ENCODE results near the gene PTPRN2. TPM values are rescaled to one million over a fixed set of nuclear protein-coding genes. Genes with fewer than 3 reads are reported as not detected.

PTPRN2 gene
- polyA plus RNA-seq, 3 donors from 2014 or later = 1.9 to 3.7 (median 2.2) TPM

GRCh38 chr7:157826566-157826965, 761.1 kb downstream of the PTPRN2 start:
- Mint-ChIP-seq H3K36me3 (no peaks in the 10 kb centered on the region), H3K4me1 (no peaks in the 10 kb centered on the region), H3K4me3 (no peak overlapping the region), H3K9me3 (no peaks in the 10 kb centered on the region), H3K27me3 (ENCODE audit: low read depth in 3 of 3) (no peaks in the 10 kb centered on the region), H3K27ac (no peak overlapping the region)
- no peak for DNase-seq

- Mint-ChIP-seq H3K4me1 (no peaks in the 10 kb centered on the region), H3K27me3 (ENCODE audit: low read depth in 3 of 3) (no peaks in the 10 kb centered on the region), H3K9me3 (no peaks in the 10 kb centered on the region), H3K36me3 (no peaks in the 10 kb centered on the region), H3K4me3 (no peak overlapping the region), H3K27ac (no peak overlapping the region)
- DNase-seq = no peak
Observed at GRCh38 chr7:157825325-157825724, 762.3 kb downstream of the PTPRN2 start.

GRCh38 chr7:157824819-157825121, 762.9 kb downstream of the PTPRN2 start:
- Mint-ChIP-seq H3K27ac (no peak overlapping the region), H3K9me3 (no peaks in the 10 kb centered on the region)

GRCh38 chr7:157824011-157824818, 763.4 kb downstream of the PTPRN2 start:
- DNase-seq = no peak

More at GRCh38 chr7:157824819-157825121, 762.9 kb downstream of the PTPRN2 start:
- Mint-ChIP-seq H3K4me1 (no peaks in the 10 kb centered on the region), H3K27me3 (ENCODE audit: low read depth in 3 of 3) (peaks cover 0 to 2% (median 0%) of the 10 kb centered on the region in 3 donors), H3K36me3 (no peaks in the 10 kb centered on the region), H3K4me3 (no peak overlapping the region)
- no peak for DNase-seq

GRCh38 chr7:157822688-157823031, 765.0 kb downstream of the PTPRN2 start:
- DNase-seq = no peak
- peaks cover 0 to 3% (median 2%) of the 10 kb centered on the region in 3 donors for H3K27me3 Mint-ChIP-seq (ENCODE audit: low read depth in 3 of 3)
- no peaks in the 10 kb centered on the region for H3K9me3 Mint-ChIP-seq
- H3K27ac Mint-ChIP-seq = no peak overlapping the region
- no peaks in the 10 kb centered on the region for H3K4me1 Mint-ChIP-seq
- H3K36me3 Mint-ChIP-seq = no peaks in the 10 kb centered on the region
- no peak overlapping the region for H3K4me3 Mint-ChIP-seq

More at GRCh38 chr7:157824011-157824818, 763.4 kb downstream of the PTPRN2 start:
- H3K27ac Mint-ChIP-seq = no peak overlapping the region
- H3K27me3 Mint-ChIP-seq (ENCODE audit: low read depth in 3 of 3) = peaks cover 0 to 3% (median 0%) of the 10 kb centered on the region in 3 donors
- H3K4me1 Mint-ChIP-seq = no peaks in the 10 kb centered on the region
- no peak overlapping the region for H3K4me3 Mint-ChIP-seq
- no peaks in the 10 kb centered on the region for H3K36me3 Mint-ChIP-seq
- H3K9me3 Mint-ChIP-seq = no peaks in the 10 kb centered on the region

DNA sequence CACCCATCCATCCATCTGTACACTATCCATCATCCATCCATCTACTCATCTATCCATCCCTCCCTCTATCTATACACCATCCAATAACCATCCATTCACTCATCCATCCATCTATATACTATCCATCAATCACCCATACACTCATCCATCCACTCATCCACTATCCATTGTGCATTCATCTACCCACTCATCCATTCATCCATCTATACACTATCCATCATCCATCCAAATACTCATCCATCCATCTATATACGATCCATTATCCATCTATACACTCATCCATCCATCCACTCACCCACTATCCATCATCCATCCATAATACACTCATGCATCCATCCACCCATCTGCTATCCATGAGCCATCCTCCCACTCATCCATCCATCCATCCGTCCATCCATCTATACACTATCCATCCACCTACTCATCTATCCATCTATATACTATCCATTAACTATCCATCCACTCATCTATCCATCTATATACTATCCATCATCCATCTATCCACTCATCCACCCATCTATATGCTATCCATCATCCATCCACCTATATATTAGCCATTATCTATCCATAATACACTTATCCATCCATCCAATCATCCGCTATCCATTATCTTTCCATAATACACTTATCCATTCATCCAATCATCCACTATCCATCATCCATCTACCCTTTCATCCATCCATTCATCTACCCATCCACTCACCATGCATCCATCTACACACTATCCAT, 765.5 kb downstream of the PTPRN2 start:
- H3K27ac Mint-ChIP-seq = no peak overlapping the region
- no peaks in the 10 kb centered on the region for H3K4me1 Mint-ChIP-seq
- no peaks in the 10 kb centered on the region for H3K36me3 Mint-ChIP-seq
- H3K4me3 Mint-ChIP-seq = no peak overlapping the region
- peaks cover 0 to 3% (median 2%) of the 10 kb centered on the region in 3 donors for H3K27me3 Mint-ChIP-seq (ENCODE audit: low read depth in 3 of 3)
- H3K9me3 Mint-ChIP-seq = no peaks in the 10 kb centered on the region
- DNase-seq = no peak

GRCh38 chr7:157820796-157821195, 766.8 kb downstream of the PTPRN2 start:
- no peak for DNase-seq
- H3K27ac Mint-ChIP-seq = no peak overlapping the region
- H3K36me3 Mint-ChIP-seq = no peaks in the 10 kb centered on the region
- no peaks in the 10 kb centered on the region for H3K4me1 Mint-ChIP-seq
- H3K4me3 Mint-ChIP-seq = no peak overlapping the region
- H3K27me3 Mint-ChIP-seq (ENCODE audit: low read depth in 3 of 3) = peaks cover 0 to 3% (median 2%) of the 10 kb centered on the region in 3 donors
- no peaks in the 10 kb centered on the region for H3K9me3 Mint-ChIP-seq

- no peaks in the 10 kb centered on the region for H3K36me3 Mint-ChIP-seq
- no peaks in the 10 kb centered on the region for H3K9me3 Mint-ChIP-seq
- H3K27me3 Mint-ChIP-seq (ENCODE audit: low read depth in 3 of 3) = peaks cover 0 to 3% (median 2%) of the 10 kb centered on the region in 3 donors
- no peak for DNase-seq
- H3K4me3 Mint-ChIP-seq = no peak overlapping the region
- H3K27ac Mint-ChIP-seq = no peak overlapping the region
- H3K4me1 Mint-ChIP-seq = no peaks in the 10 kb centered on the region
Observed at GRCh38 chr7:157819455-157819807, 768.2 kb downstream of the PTPRN2 start.

- H3K4me3 Mint-ChIP-seq = no peak overlapping the region
- H3K27me3 Mint-ChIP-seq (ENCODE audit: low read depth in 3 of 3) = peaks cover 0 to 3% (median 2%) of the 10 kb centered on the region in 3 donors
- H3K4me1 Mint-ChIP-seq = no peaks in the 10 kb centered on the region
- no peak overlapping the region for H3K27ac Mint-ChIP-seq
- no peaks in the 10 kb centered on the region for H3K36me3 Mint-ChIP-seq
- H3K9me3 Mint-ChIP-seq = no peaks in the 10 kb centered on the region
- no peak for DNase-seq
Observed at GRCh38 chr7:157818701-157819454, 768.7 kb downstream of the PTPRN2 start.

GRCh38 chr7:157817944-157818700, 769.5 kb downstream of the PTPRN2 start:
- no peak for DNase-seq
- Mint-ChIP-seq H3K36me3 (no peaks in the 10 kb centered on the region), H3K27me3 (ENCODE audit: low read depth in 3 of 3) (peaks cover 0 to 3% (median 2%) of the 10 kb centered on the region in 3 donors)

DNA sequence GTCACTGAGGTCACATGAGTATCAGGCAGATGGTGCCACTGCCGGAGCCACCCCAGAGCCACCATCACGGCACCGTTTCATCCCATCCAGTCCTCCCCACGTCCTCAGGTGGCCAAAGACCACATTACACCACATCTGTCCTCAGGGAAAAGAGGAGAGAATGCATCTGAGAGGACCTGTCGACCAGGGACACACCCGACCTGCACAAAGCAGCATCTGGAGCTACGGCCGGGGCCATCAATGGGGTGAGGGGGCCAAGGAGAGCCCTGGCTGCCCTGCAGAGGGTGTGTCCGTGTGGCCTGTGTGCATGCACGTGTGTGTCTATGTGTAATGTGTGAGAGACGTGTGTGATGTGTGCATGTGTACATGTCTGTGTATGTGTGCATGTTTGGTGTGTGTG, 770.2 kb downstream of the PTPRN2 start:
- no peaks in the 10 kb centered on the region for H3K4me1 Mint-ChIP-seq
- H3K27me3 Mint-ChIP-seq (ENCODE audit: low read depth in 3 of 3) = peaks cover 0 to 3% (median 2%) of the 10 kb centered on the region in 3 donors
- no peak overlapping the region for H3K4me3 Mint-ChIP-seq
- H3K36me3 Mint-ChIP-seq = no peaks in the 10 kb centered on the region
- no peak for DNase-seq
- H3K27ac Mint-ChIP-seq = no peak overlapping the region
- no peaks in the 10 kb centered on the region for H3K9me3 Mint-ChIP-seq

More at GRCh38 chr7:157817944-157818700, 769.5 kb downstream of the PTPRN2 start:
- Mint-ChIP-seq H3K4me1 (no peaks in the 10 kb centered on the region), H3K4me3 (no peak overlapping the region), H3K27ac (no peak overlapping the region), H3K9me3 (no peaks in the 10 kb centered on the region)

GRCh38 chr7:157816526-157817250, 770.9 kb downstream of the PTPRN2 start:
- H3K36me3 Mint-ChIP-seq = no peaks in the 10 kb centered on the region
- DNase-seq = no peak
- H3K27ac Mint-ChIP-seq = no peak overlapping the region
- no peak overlapping the region for H3K4me3 Mint-ChIP-seq
- H3K27me3 Mint-ChIP-seq (ENCODE audit: low read depth in 3 of 3) = peaks cover 0 to 3% (median 2%) of the 10 kb centered on the region in 3 donors
- no peaks in the 10 kb centered on the region for H3K9me3 Mint-ChIP-seq
- H3K4me1 Mint-ChIP-seq = no peaks in the 10 kb centered on the region

DNA sequence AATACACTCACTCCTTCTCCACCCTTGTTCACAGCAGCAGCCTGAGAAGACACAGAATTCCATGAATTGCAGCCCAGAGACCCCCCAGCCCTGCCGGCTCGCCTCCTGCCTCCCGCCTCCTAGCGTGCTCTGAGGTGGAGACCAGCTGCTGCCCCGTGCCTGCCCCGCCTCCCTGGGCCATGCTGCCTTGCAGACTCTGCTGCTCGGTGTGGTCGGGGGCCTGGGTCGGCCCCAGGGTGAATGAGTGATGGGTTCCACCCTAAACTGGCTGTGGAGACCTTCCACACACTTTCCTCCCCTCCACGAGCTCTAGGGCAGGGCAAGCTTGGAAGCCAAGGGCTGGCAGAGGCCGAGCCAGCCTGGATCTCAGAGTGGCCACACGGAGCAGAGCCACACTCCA, 771.5 kb downstream of the PTPRN2 start:
- Mint-ChIP-seq H3K27ac (peak overlapping the region in 1 of 6 donors; percentile 64), H3K27me3 (ENCODE audit: low read depth in 3 of 3) (peaks cover 0 to 3% (median 2%) of the 10 kb centered on the region in 3 donors), H3K4me3 (no peak overlapping the region), H3K9me3 (no peaks in the 10 kb centered on the region), H3K36me3 (no peaks in the 10 kb centered on the region), H3K4me1 (no peaks in the 10 kb centered on the region)
- DNase-seq = no peak
